HepG2 (cell line): ENCODE results near the gene CPS1. TPM values are rescaled to one million over a fixed set of nuclear protein-coding genes. Genes with fewer than 3 reads are reported as not detected.
A peak's percentile ranks its signal among the peaks of the same experiment; 100 is the strongest.

Experiments used
- HDAC1 ChIP-seq: sonication (generic); formaldehyde crosslinking; IDR thresholded peaks from 2 replicates; pipeline ENCODE4 v1.5.1; 2020; ENCODE audit warnings: mild to moderate bottlenecking, missing genetic modification reagents
- HMG20A ChIP-seq: IDR thresholded peaks from 2 replicates; pipeline ENCODE4 v1.6.1; 2016; ENCODE audit warnings: borderline replicate concordance
- HMG20B ChIP-seq: conservative IDR thresholded peaks from 2 replicates; pipeline ENCODE4 v1.6.1; 2016; ENCODE audit warnings: missing genetic modification reagents, missing compliant biosample characterization
- HOXD1 ChIP-seq: sonication (generic); formaldehyde crosslinking; IDR thresholded peaks from 2 replicates; pipeline ENCODE4 v1.5.0; 2020; ENCODE audit warnings: missing genetic modification reagents
- MBNL3 ChIP-seq: fragments of 250-450 bp; sonication (Bioruptor Pico); conservative IDR thresholded peaks from 2 replicates; pipeline ENCODE4 v1.8.0; 2022; ENCODE audit warnings: mild to moderate bottlenecking, inconsistent platforms
- NR2F1 ChIP-seq, 2 experiments: fragments of 450-650 bp in 1 of 2; formaldehyde crosslinking in 1 of 2; IDR thresholded peaks; 2 replicates each; pipeline versions ENCODE4 v1.5.0 to v1.6.1; 2016 to 2020; ENCODE audit warnings: mild to moderate bottlenecking in 1 of 2, missing compliant biosample characterization in 1 of 2, missing genetic modification reagents in 1 of 2, moderate library complexity in 1 of 2
- NR2F2 ChIP-seq: IDR thresholded peaks from 2 replicates; pipeline ENCODE4 v1.6.1; 2012; ENCODE audit warnings: low read depth, inconsistent platforms, borderline replicate concordance
- RXRB ChIP-seq: IDR thresholded peaks from 2 replicates; pipeline ENCODE4 v1.6.1; 2016; ENCODE audit warnings: borderline replicate concordance, missing genetic modification reagents, missing compliant biosample characterization
- U2AF2 ChIP-seq: fragments of 200-400 bp; formaldehyde crosslinking; IDR thresholded peaks from 2 replicates; pipeline ENCODE4 v1.6.1; 2017; ENCODE audit warnings: low read depth, mild to moderate bottlenecking, low read length
- ZNF101 ChIP-seq: sonication (generic); formaldehyde crosslinking; IDR thresholded peaks from 2 replicates; pipeline ENCODE4 v1.4.0; 2020; ENCODE audit warnings: mild to moderate bottlenecking, low read depth, missing genetic modification reagents, borderline replicate concordance
- ZNF318 ChIP-seq: sonication (generic); formaldehyde crosslinking; IDR thresholded peaks from 2 replicates; pipeline ENCODE4 v1.4.0; 2020; ENCODE audit warnings: mild to moderate bottlenecking, missing genetic modification reagents
- ZNF549 ChIP-seq: sonication (generic); formaldehyde crosslinking; IDR thresholded peaks from 2 replicates; pipeline ENCODE4 v1.5.0; 2020; ENCODE audit warnings: missing genetic modification reagents
- ZNF564 ChIP-seq: sonication (generic); formaldehyde crosslinking; IDR thresholded peaks from 2 replicates; pipeline ENCODE4 v1.8.1; 2023; ENCODE audit warnings: mild to moderate bottlenecking, missing genetic modification reagents
- ZNF580 ChIP-seq: IDR thresholded peaks from 2 replicates; pipeline ENCODE4 v1.6.1; 2016; ENCODE audit warnings: low read depth, borderline replicate concordance
- ZNF614 ChIP-seq: IDR thresholded peaks from 2 replicates; pipeline ENCODE4 v1.6.1; 2018; ENCODE audit warnings: missing biosample characterization, missing genetic modification reagents, inconsistent platforms, borderline replicate concordance
- polyA plus RNA-seq, 8 experiments: library from polyadenylated mRNA; depleted of rRNA in 3 of 8; stranded (reverse) in 7 of 8; unstranded in 1 of 8; fragments of >200 nt; fragmentation: Illumina TruSeq in 4 of 8; extraction: Trizol in 4 of 8; gene quantifications; 2 replicates each; pipeline versions ENCODE4 v1.2.1 to v1.2.3, GENCODE V29; 2011 to 2016; ENCODE audit warnings: low read depth in 4 of 8, missing spikeins in 1 of 8, mixed read lengths in 1 of 8; ENCODE audit not compliant: insufficient read depth in 1 of 8
- total RNA-seq, 5 experiments: library from RNA; depleted of rRNA; stranded (reverse); fragments of >200 nt; fragmentation: Illumina TruSeq; extraction: Trizol; gene quantifications; 2 replicates each; pipeline ENCODE4 v1.2.3, GENCODE V29; 2016; ENCODE audit warnings: low read depth in 1 of 5
- TF ChIP-seq, protein P1 (sequence below): sonication (generic); formaldehyde crosslinking; IDR thresholded peaks from 2 replicates; pipeline ENCODE4 v1.4.0; 2020; ENCODE audit warnings: mild to moderate bottlenecking, missing genetic modification reagents
- TF ChIP-seq, protein P2 (sequence below): sonication (generic); formaldehyde crosslinking; IDR thresholded peaks from 2 replicates; pipeline ENCODE4 v1.8.0; 2022; ENCODE audit warnings: missing genetic modification reagents, mild to moderate bottlenecking, inconsistent platforms, borderline replicate concordance

CPS1 gene
- total and polyA plus RNA-seq, 2 of the 13 experiments (the other 11 are each of a cell fraction or from before 2014, with no cell fraction given), result 24.4 to 51.7 TPM

GRCh38 chr2:210539578-210540416 is 16.6 kb upstream of the CPS1 start (continued):
- TF ChIP-seq, protein P1, sequence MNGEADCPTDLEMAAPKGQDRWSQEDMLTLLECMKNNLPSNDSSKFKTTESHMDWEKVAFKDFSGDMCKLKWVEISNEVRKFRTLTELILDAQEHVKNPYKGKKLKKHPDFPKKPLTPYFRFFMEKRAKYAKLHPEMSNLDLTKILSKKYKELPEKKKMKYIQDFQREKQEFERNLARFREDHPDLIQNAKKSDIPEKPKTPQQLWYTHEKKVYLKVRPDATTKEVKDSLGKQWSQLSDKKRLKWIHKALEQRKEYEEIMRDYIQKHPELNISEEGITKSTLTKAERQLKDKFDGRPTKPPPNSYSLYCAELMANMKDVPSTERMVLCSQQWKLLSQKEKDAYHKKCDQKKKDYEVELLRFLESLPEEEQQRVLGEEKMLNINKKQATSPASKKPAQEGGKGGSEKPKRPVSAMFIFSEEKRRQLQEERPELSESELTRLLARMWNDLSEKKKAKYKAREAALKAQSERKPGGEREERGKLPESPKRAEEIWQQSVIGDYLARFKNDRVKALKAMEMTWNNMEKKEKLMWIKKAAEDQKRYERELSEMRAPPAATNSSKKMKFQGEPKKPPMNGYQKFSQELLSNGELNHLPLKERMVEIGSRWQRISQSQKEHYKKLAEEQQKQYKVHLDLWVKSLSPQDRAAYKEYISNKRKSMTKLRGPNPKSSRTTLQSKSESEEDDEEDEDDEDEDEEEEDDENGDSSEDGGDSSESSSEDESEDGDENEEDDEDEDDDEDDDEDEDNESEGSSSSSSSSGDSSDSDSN, result peak; percentile 39; the same call in 1 of the 2 replicates
- TF ChIP-seq ZNF580 (CRISPR knock-in tag) (no peak), HMG20A (0 out of 2 replicates have a peak, but pooled peaks have one; percentile 25), U2AF2 (no peak), NR2F2 (no peak), ZNF318 (CRISPR knock-in tag) (no peak), HOXD1 (CRISPR knock-in tag) (no peak), MBNL3 (CRISPR knock-in tag) (no peak), ZNF564 (CRISPR knock-in tag) (no peak), NR2F1 (CRISPR knock-in tag; IDR thresholded peaks at IDR 0.05) (no peak), RXRB (CRISPR knock-in tag) (no peak), HDAC1 (CRISPR knock-in tag) (no peak), ZNF549 (CRISPR knock-in tag) (no peak), ZNF614 (CRISPR knock-in tag) (no peak), ZNF101 (CRISPR knock-in tag) (no peak), HMG20B (CRISPR knock-in tag) (no peak)
- TF ChIP-seq, protein P2, sequence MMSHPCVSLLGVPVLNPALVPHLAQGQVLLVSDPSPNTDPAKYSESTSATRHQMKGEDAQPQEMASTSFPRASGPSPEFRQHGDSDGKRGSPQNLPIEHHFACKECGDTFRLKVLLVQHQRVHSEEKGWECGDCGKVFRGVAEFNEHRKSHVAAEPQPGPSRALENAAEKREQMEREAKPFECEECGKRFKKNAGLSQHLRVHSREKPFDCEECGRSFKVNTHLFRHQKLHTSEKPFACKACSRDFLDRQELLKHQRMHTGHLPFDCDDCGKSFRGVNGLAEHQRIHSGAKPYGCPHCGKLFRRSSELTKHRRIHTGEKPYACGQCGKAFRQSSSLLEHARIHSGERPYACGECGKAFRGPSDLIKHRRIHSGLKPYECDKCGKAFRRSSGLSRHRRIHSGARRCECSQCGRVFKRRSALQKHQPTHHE, result no peak
